Ovary (tissue), 3 donors: ENCODE data around the gene NLRP10.

ENCODE experiments used
- EP300 ChIP-seq: sonication (generic); formaldehyde crosslinking; IDR thresholded peaks from one replicate; pipeline ENCODE4 v1.6.1; 2017; ENCODE audit warnings: antibody characterized with exemption
- TF ChIP-seq, protein P1 (sequence below), 3 donors: fragments of 450-650 bp in 2 of 3; fragments of 200-600 bp in 1 of 3; IDR thresholded peaks; one replicate each; pipeline versions ENCODE4 v1.5.1 to v1.8.0; 2016 to 2022; ENCODE audit warnings: antibody characterized with exemption in 3 of 3, mild to moderate bottlenecking in 1 of 3
- donor health status: DM: no; HTN: no; CAD: no.

DNA sequence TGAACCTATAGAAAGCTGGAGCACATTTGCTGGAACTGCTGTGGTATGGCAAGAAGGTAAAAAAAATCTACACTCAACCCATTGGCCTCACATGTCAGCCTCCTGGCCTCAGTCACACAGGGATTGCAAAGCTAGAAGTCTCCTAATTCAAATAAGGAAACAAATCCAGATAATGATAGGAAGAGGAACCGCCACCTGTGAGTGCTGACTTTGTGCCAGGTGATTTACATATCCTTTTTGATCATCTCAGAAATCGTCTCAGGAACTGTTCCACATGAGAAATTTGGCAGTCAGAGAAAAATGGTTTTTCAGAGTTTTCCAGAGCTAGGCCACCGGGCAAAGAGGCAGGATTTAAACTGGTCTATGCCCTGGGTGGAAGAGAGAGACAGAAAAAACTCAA, 986 bp downstream of the NLRP10 start:
- TF ChIP-seq, protein P1, sequence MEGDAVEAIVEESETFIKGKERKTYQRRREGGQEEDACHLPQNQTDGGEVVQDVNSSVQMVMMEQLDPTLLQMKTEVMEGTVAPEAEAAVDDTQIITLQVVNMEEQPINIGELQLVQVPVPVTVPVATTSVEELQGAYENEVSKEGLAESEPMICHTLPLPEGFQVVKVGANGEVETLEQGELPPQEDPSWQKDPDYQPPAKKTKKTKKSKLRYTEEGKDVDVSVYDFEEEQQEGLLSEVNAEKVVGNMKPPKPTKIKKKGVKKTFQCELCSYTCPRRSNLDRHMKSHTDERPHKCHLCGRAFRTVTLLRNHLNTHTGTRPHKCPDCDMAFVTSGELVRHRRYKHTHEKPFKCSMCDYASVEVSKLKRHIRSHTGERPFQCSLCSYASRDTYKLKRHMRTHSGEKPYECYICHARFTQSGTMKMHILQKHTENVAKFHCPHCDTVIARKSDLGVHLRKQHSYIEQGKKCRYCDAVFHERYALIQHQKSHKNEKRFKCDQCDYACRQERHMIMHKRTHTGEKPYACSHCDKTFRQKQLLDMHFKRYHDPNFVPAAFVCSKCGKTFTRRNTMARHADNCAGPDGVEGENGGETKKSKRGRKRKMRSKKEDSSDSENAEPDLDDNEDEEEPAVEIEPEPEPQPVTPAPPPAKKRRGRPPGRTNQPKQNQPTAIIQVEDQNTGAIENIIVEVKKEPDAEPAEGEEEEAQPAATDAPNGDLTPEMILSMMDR (IDR thresholded peaks at IDR 0.05) = no peak
- TF ChIP-seq EP300 = no peak
